Activated T-cell treated with anti-CD3 and anti-CD28 coated beads, Interleukin-2, amount 50 U/mL, for 4 hours (primary cell): Measurements from ENCODE around the gene SLIT3. TPM values are rescaled to one million over a fixed set of nuclear protein-coding genes. Genes with fewer than 3 reads are reported as not detected.

Source experiments
- ATAC-seq, 2 donors: fragments of 200-7000 bp; cut with Tn5 transposase; one replicate each; pipeline ENCODE4 v1.10.0; 2021
- DNase-seq: peaks from one replicate; pipeline ENCODE4 v3.0.0-alpha.2; 2020
- H3K27me3 Mint-ChIP-seq: one replicate; pipeline ENCODE4 v1.8.0; 2021; ENCODE audit warnings: low read depth, mixed read lengths
- H3K36me3 Mint-ChIP-seq: one replicate; pipeline ENCODE4 v1.8.0; 2022; ENCODE audit warnings: mixed read lengths; ENCODE audit not compliant: insufficient read depth
- H3K4me1 Mint-ChIP-seq: one replicate; pipeline ENCODE4 v1.8.0; 2021; ENCODE audit warnings: low read depth, mixed read lengths
- H3K4me3 Mint-ChIP-seq: one replicate; pipeline ENCODE4 v1.8.0; 2021; ENCODE audit warnings: mild to moderate bottlenecking, moderate library complexity, mixed read lengths
- H3K9me3 Mint-ChIP-seq: one replicate; pipeline ENCODE4 v1.8.0; 2021; ENCODE audit warnings: mixed read lengths
- total RNA-seq, 3 donors: library from RNA; stranded (reverse); gene quantifications; one replicate each; pipeline ENCODE4 v1.2.1, GENCODE V29; 2021

The SLIT3 gene
- total RNA-seq, 3 donors from 2014 or later = 0.03 to 0.16 (median 0.03) TPM

DNA sequence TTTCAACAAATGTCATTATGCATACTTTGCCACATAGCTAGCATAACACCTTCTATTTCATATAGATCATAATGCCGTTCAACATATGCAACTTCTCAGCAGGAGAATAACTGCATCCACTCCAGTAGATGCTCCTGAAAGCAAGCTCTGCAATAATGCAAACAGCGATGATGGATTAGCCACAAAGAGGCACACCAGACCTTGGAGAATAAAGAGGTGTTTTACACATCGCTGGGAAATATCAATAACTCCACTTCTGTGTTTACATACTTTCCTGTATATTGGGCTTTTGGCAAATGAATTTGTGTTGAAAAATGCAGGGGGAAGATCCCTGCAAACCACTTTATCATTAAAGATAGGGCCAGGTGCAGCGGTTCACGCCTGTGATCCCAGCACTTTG lies 450.3 kb downstream of the SLIT3 start:
- DNase-seq (no peak), ATAC-seq (no peak)
- Mint-ChIP-seq H3K36me3 (no peaks in the 10 kb centered on the region), H3K4me1 (no peaks in the 10 kb centered on the region), H3K9me3 (no peaks in the 10 kb centered on the region), H3K27me3 (peaks cover 9% of the 10 kb centered on the region), H3K4me3 (no peak overlapping the region)

- Mint-ChIP-seq H3K9me3 (no peaks in the 10 kb centered on the region), H3K4me3 (no peak overlapping the region), H3K36me3 (no peaks in the 10 kb centered on the region), H3K27me3 (peaks cover 15% of the 10 kb centered on the region), H3K4me1 (no peaks in the 10 kb centered on the region)
- ATAC-seq = no peak
- no peak for DNase-seq
Observed at GRCh38 chr5:168848569-168848968, 452.4 kb downstream of the SLIT3 start.

DNA sequence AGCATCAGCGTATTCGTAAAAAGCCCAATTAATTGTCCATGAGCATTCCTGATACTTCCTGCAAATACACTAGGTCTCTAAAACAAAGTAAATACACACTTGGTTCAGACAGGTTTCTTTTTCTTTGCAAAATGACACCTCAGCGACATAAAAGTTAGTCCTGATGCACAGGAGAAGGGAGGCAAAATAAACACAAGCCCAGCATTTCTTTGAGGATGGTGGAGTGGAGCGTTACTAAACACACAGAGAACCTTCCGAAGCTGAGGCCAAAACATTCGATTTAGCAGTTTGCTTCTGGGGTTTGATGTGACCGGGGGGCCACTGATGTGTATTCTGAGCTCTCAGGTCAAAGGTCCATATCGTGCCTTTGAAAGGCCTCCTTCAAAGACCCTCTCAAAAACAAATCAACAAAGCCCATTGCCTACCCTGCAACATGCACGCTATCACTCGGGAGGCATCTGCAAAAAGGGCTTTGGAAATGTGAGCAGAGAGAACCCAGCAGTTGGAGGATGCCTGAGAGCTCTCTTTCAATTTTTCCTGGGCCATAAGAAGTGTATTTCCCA lies 453.3 kb downstream of the SLIT3 start:
- no peak for DNase-seq
- no peak for ATAC-seq
- H3K36me3 Mint-ChIP-seq = no peaks in the 10 kb centered on the region
- H3K27me3 Mint-ChIP-seq = peaks cover 15% of the 10 kb centered on the region
- no peaks in the 10 kb centered on the region for H3K4me1 Mint-ChIP-seq
- no peaks in the 10 kb centered on the region for H3K9me3 Mint-ChIP-seq
- H3K4me3 Mint-ChIP-seq = no peak overlapping the region

GRCh38 chr5:168844922-168845296 lies 456.0 kb downstream of the SLIT3 start:
- no peaks in the 10 kb centered on the region for H3K4me1 Mint-ChIP-seq
- no peak overlapping the region for H3K4me3 Mint-ChIP-seq
- H3K36me3 Mint-ChIP-seq = no peaks in the 10 kb centered on the region
- ATAC-seq (no peak), DNase-seq (no peak)
- H3K27me3 Mint-ChIP-seq = peaks cover 15% of the 10 kb centered on the region
- no peaks in the 10 kb centered on the region for H3K9me3 Mint-ChIP-seq

GRCh38 chr5:168844016-168844921 lies 456.7 kb downstream of the SLIT3 start:
- H3K4me1 Mint-ChIP-seq = no peaks in the 10 kb centered on the region
- ATAC-seq (no peak), DNase-seq (no peak)
- H3K36me3 Mint-ChIP-seq = no peaks in the 10 kb centered on the region
- no peaks in the 10 kb centered on the region for H3K9me3 Mint-ChIP-seq
- no peak overlapping the region for H3K4me3 Mint-ChIP-seq
- peaks cover 15% of the 10 kb centered on the region for H3K27me3 Mint-ChIP-seq

DNA sequence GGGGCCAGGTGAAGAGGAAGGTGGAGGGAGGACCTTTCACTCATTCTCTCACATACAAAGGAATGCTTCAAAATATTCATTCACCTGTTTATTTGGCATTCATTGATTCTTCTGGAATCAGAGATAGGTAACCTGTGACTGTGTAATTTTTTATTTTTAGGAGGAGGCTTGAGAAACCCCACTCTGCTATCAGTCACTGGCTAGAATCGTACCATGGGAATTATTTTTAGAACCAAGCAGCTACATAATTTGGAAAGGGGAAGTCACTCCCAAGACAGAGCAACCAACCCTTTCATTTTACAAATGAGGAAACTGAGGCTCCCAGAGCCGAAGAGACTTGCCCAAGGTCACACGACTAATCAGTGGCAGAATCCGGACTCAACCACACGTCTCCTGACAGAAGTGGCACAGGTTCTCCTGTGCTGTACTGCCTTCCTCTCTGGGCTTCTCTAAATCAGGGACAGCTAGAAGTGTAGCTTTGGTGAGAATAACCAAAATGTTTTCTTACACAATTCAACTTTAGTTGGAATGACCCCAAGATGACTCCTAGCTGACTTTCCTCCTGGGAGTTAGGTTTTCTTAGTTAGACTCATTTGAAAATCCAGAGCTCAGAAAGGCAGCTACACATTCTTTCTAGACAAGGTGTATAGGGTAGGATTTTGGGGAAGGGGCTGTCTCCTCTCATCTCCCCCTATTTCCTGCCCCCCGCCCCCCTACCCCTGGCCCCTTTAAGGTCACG lies 457.5 kb downstream of the SLIT3 start:
- DNase-seq (no peak), ATAC-seq (no peak)
- Mint-ChIP-seq H3K36me3 (no peaks in the 10 kb centered on the region), H3K4me1 (no peaks in the 10 kb centered on the region), H3K27me3 (peaks cover 15% of the 10 kb centered on the region), H3K4me3 (no peak overlapping the region), H3K9me3 (no peaks in the 10 kb centered on the region)

DNA sequence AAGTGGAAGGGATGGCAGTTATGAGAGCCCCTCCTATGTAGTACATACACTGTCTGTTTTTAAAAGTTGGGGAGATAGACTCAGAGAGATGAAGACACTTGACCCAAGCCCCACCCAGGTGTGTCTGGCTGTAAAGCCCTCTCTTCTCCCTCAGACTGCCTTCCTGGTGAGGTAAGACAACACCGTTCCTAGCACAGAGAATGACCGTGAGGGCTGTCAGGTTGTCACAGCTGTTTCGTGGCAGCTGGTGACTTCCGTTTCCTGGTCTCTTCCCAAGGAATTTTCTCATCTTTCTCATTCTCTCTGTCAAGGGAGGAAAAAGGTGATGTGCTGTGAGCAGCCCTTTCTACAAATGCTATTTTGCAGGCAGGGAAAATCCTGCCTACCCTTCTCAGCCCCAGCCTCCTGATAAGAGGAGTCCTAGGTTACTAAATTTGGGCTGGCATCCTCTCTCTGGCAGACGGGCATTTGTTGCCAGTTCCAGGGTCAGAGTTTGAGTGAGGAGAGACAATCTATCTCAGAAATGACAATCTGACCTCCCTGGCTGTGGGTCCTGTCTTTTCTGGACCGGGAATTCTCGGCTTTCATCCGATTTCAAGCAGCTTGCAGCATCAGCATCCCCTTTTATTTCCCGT lies 458.3 kb downstream of the SLIT3 start:
- H3K9me3 Mint-ChIP-seq = no peaks in the 10 kb centered on the region
- no peak overlapping the region for H3K4me3 Mint-ChIP-seq
- H3K36me3 Mint-ChIP-seq = no peaks in the 10 kb centered on the region

GRCh38 chr5:168837852-168838251 lies 463.1 kb downstream of the SLIT3 start:
- no peaks in the 10 kb centered on the region for H3K9me3 Mint-ChIP-seq
- H3K4me1 Mint-ChIP-seq = peaks cover 3% of the 10 kb centered on the region
- H3K36me3 Mint-ChIP-seq = no peaks in the 10 kb centered on the region
- ATAC-seq (no peak), DNase-seq (no peak)
- no peak overlapping the region for H3K4me3 Mint-ChIP-seq
- H3K27me3 Mint-ChIP-seq = peaks cover 10% of the 10 kb centered on the region

More for the DNA sequence above, 458.3 kb downstream of the SLIT3 start:
- peaks cover 15% of the 10 kb centered on the region for H3K27me3 Mint-ChIP-seq
- H3K4me1 Mint-ChIP-seq = no peaks in the 10 kb centered on the region
- ATAC-seq = no peak
- DNase-seq = no peak

DNA sequence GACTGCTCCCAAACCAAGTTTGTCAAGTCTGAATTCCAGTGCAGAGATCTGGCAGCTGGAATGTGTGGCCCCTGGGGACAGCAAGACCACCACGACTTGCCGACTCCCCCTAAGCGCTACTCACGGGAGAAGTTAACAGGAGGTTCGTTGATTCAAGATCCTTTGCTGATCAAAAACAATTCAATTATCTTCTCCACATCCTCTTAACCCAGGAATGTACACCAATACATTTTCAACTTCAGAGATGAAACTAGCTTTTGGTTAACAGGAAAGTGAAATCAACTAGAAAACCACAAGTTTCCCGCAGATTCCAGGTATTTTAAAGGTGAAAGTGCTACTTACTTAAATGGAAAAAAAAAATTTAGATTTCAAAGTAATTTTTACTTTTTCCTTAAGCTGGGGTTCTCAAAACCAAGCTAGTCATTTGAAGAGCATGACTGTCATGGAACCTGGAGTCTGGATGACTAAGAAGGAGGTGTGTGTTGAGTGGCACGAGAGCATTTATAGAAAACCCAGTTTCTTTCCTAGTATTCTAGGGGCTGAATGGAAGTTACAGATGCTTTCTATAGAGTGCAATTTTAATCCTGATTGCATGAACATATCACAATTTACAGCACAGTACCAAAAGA lies 464.2 kb downstream of the SLIT3 start:
- H3K36me3 Mint-ChIP-seq = no peaks in the 10 kb centered on the region
- ATAC-seq = peak; percentile 71 to 87
- H3K4me3 Mint-ChIP-seq = no peak overlapping the region
- H3K27me3 Mint-ChIP-seq = peaks cover 6% of the 10 kb centered on the region
- H3K9me3 Mint-ChIP-seq = no peaks in the 10 kb centered on the region
- no peak for DNase-seq
- H3K4me1 Mint-ChIP-seq = peaks cover 3% of the 10 kb centered on the region

- H3K4me3 Mint-ChIP-seq = no peak overlapping the region
- no peaks in the 10 kb centered on the region for H3K9me3 Mint-ChIP-seq
- ATAC-seq (no peak), DNase-seq (no peak)
- H3K4me1 Mint-ChIP-seq = peaks cover 3% of the 10 kb centered on the region
- peaks cover 8% of the 10 kb centered on the region for H3K27me3 Mint-ChIP-seq
- no peaks in the 10 kb centered on the region for H3K36me3 Mint-ChIP-seq
Observed at GRCh38 chr5:168833936-168834335, 467.0 kb downstream of the SLIT3 start.

DNA sequence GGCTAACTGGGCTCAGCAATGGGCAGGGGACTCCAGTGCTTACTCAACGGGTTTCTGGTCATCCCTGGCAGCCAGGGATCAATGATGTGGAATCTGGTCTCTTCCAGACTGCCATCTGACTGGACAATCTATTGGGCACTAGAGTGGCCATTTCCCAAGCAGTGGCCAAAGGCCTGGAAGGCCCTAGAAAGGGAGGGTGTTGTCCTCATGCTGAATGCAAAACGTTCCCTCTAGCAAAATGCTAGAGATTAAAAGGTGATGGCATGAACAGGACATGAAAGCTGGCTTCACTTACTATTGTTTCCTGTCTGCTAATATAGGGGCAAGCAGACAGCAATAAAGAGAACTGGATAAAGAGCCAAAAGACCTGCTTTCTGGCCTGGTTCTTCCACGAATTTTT lies 467.6 kb downstream of the SLIT3 start:
- Mint-ChIP-seq H3K9me3 (no peaks in the 10 kb centered on the region), H3K36me3 (no peaks in the 10 kb centered on the region), H3K27me3 (peaks cover 8% of the 10 kb centered on the region), H3K4me1 (peaks cover 3% of the 10 kb centered on the region), H3K4me3 (no peak overlapping the region)
- no peak for ATAC-seq
- DNase-seq = no peak

GRCh38 chr5:168832308-168832707 lies 468.6 kb downstream of the SLIT3 start:
- H3K27me3 Mint-ChIP-seq = peaks cover 8% of the 10 kb centered on the region
- ATAC-seq = no peak
- H3K36me3 Mint-ChIP-seq = no peaks in the 10 kb centered on the region
- no peak for DNase-seq
- no peaks in the 10 kb centered on the region for H3K9me3 Mint-ChIP-seq
- H3K4me1 Mint-ChIP-seq = peaks cover 3% of the 10 kb centered on the region
- H3K4me3 Mint-ChIP-seq = no peak overlapping the region

DNA sequence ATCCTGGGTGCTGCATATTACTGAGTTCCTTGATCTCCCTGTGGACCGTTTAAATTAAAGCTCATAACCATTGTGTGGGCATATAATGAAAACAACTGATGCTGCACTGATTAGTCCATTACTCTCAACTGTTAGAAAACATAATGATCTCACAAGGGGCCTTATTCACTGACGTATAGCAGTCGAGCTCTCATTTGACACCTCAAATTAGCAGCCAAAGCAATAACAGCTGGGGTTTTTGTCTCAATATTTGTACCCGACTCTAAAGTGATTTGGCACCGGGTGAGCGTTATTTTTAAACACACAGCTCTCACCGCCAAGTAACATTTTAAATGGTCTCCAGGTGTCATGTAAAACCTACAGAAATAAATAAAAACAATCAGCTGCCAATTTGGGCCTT lies 469.6 kb downstream of the SLIT3 start:
- no peaks in the 10 kb centered on the region for H3K9me3 Mint-ChIP-seq
- H3K27me3 Mint-ChIP-seq = peaks cover 8% of the 10 kb centered on the region
- DNase-seq (no peak), ATAC-seq (no peak)
- no peaks in the 10 kb centered on the region for H3K36me3 Mint-ChIP-seq
- no peak overlapping the region for H3K4me3 Mint-ChIP-seq
- peaks cover under 1% of the 10 kb centered on the region for H3K4me1 Mint-ChIP-seq

DNA sequence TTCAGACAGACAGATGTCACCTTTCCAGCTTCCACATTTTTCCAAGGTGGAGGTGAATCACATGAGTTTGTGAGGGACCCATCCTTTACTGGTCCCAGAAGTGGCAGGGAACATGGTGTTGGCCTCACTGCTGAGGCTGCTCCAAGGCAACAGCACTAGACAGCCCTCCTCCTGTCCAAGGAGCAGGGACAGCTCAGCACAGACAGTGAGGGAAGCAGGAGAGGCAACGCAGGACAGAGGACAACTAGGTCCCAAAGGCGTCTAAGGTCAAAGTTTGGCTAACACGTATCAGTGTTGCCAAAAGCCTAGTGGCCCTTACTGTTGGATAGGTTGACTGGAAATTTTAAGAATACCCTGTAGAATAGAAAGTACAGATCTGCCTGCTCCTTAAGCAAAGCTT lies 470.1 kb downstream of the SLIT3 start:
- Mint-ChIP-seq H3K36me3 (no peaks in the 10 kb centered on the region), H3K4me1 (no peaks in the 10 kb centered on the region), H3K9me3 (no peaks in the 10 kb centered on the region), H3K4me3 (no peak overlapping the region), H3K27me3 (peaks cover 6% of the 10 kb centered on the region)
- ATAC-seq (no peak), DNase-seq (no peak)
